Smooth muscle cell (in vitro differentiated cells): ENCODE data around the gene CFAP299. TPM values are rescaled to one million over a fixed set of nuclear protein-coding genes. Genes with fewer than 3 reads are reported as not detected.

ENCODE experiments used
- DNase-seq: peaks from one replicate; lab custom pipeline; 2025; ENCODE audit not compliant: unreplicated experiment; lab: John Stamatoyannopoulos, UW
- H2AFZ ChIP-seq: fragments of 200-600 bp; sonication (generic); 2 replicates; pipeline ENCODE4 v1.6.0; 2016; ENCODE audit warnings: antibody characterized with exemption, low read depth, mild to moderate bottlenecking
- H3F3A ChIP-seq: fragments of 200-600 bp; sonication (generic); 2 replicates; pipeline ENCODE4 v1.6.0; 2017; ENCODE audit warnings: antibody characterized with exemption, low read depth
- H3K27ac ChIP-seq: fragments of 200-600 bp; sonication (generic); 2 replicates; pipeline ENCODE4 v1.5.1; 2016; ENCODE audit warnings: low read depth, mild to moderate bottlenecking
- H3K27me3 ChIP-seq: fragments of 200-600 bp; sonication (generic); 2 replicates; pipeline ENCODE4 v1.6.1; 2016; ENCODE audit warnings: low read depth, mild to moderate bottlenecking
- H3K36me3 ChIP-seq: fragments of 200-600 bp; sonication (generic); 2 replicates; pipeline ENCODE4 v1.5.1; 2016; ENCODE audit warnings: low read depth
- H3K4me1 ChIP-seq: fragments of 200-600 bp; sonication (generic); 2 replicates; pipeline ENCODE4 v1.5.1; 2016; ENCODE audit warnings: low read depth
- H3K4me2 ChIP-seq: fragments of 200-600 bp; sonication (generic); 2 replicates; pipeline ENCODE4 v1.6.0; 2016; ENCODE audit warnings: mild to moderate bottlenecking
- H3K4me3 ChIP-seq: fragments of 200-600 bp; sonication (generic); 2 replicates; pipeline ENCODE4 v1.5.1; 2016; ENCODE audit warnings: mild to moderate bottlenecking
- H3K79me2 ChIP-seq: fragments of 200-600 bp; sonication (generic); 2 replicates; pipeline ENCODE4 v1.6.0; 2016; ENCODE audit warnings: low read depth, mild to moderate bottlenecking
- H3K9ac ChIP-seq: fragments of 200-600 bp; sonication (generic); 2 replicates; pipeline ENCODE4 v1.6.0; 2016; ENCODE audit warnings: low read depth
- H3K9me3 ChIP-seq: fragments of 200-600 bp; sonication (generic); replicated peaks from 2 replicates; pipeline ENCODE4 v1.5.1; 2016; ENCODE audit warnings: low read depth
- H4K20me1 ChIP-seq: fragments of 200-600 bp; sonication (generic); 2 replicates; pipeline ENCODE4 v1.6.0; 2016; ENCODE audit warnings: low read depth
- CTCF ChIP-seq: fragments of 200-600 bp; sonication (generic); IDR thresholded peaks from 2 replicates; pipeline ENCODE4 v1.5.1; 2017; ENCODE audit warnings: borderline replicate concordance, mild to moderate bottlenecking, antibody characterized with exemption; ENCODE audit not compliant: insufficient read depth, poor library complexity, severe bottlenecking
- WGBS: methylation state at CpG from one replicate; pipeline ENCODE4 v1.1.7; 2016; ENCODE audit warnings: low lambda C conversion rate; 5-methylcytosine and 5-hydroxymethylcytosine counted together
- polyA plus RNA-seq: library from polyadenylated mRNA; unstranded; fragments of >200 nt; fragmentation: Nextera tagmentation; extraction: Ambion mirVana; gene quantifications from 2 replicates; pipeline ENCODE4 v1.2.1, GENCODE V29; 2016
- total RNA-seq: library from RNA; depleted of rRNA; stranded (reverse); fragments of >200 nt; gene quantifications from 2 replicates; pipeline ENCODE4 v1.2.3, GENCODE V29; 2014

Gene CFAP299
- total and polyA plus RNA-seq, 2 experiments from 2014 or later, result not detected

- peak overlapping the region; percentile 76 for H3K27ac ChIP-seq
- H3K4me1 ChIP-seq, result peaks cover 13% of the 10 kb centered on the region
- DNase-seq, result no peak
- H3K36me3 ChIP-seq, result no peaks in the 10 kb centered on the region
- peak overlapping the region; percentile 2 for H3K9ac ChIP-seq
- peaks cover 6% of the 10 kb centered on the region for H3F3A ChIP-seq
- H3K27me3 ChIP-seq, result no peaks in the 10 kb centered on the region
- 35% methylated on average over 10 of the region's 10 CpGs for WGBS
- no peak overlapping the region for H2AFZ ChIP-seq
- H3K9me3 ChIP-seq, result no peaks in the 10 kb centered on the region
- no peaks in the 10 kb centered on the region for H3K79me2 ChIP-seq
- TF ChIP-seq CTCF, result no peak
- H3K4me3 ChIP-seq, result no peak overlapping the region
- no peaks in the 10 kb centered on the region for H4K20me1 ChIP-seq
- H3K4me2 ChIP-seq, result peak overlapping the region; percentile 60
Measured at GRCh38 chr4:80307774-80308465, 27.6 kb upstream of the CFAP299 start.

DNA sequence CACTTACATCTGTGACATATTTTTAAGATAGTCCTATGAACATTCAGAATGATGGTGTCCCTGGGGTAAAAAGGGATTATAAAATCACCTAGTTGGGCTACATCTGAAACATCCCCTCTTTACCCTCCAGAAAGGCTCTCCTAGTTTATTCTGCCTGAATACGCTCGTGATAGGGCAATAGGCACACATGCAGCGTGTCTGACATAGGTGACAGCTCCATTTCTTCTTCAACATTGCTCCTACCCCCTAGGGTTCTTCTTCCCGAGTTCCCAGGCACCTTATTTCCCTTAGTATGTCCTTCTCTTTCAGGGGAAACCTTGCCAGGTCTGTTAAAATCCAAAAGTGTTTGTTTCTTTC, 27.1 kb upstream of the CFAP299 start:
- Histone ChIP-seq H3F3A (peaks cover 6% of the 10 kb centered on the region), H3K4me3 (no peak overlapping the region), H3K9ac (no peak overlapping the region), H2AFZ (no peak overlapping the region), H3K27me3 (no peaks in the 10 kb centered on the region), H3K4me1 (peaks cover 13% of the 10 kb centered on the region), H4K20me1 (no peaks in the 10 kb centered on the region), H3K4me2 (peak overlapping the region; percentile 25), H3K36me3 (no peaks in the 10 kb centered on the region), H3K9me3 (no peaks in the 10 kb centered on the region), H3K79me2 (no peaks in the 10 kb centered on the region), H3K27ac (peak overlapping the region; percentile 76)
- WGBS, result 53% methylated on average over 4 of the region's 4 CpGs
- DNase-seq, result no peak
- TF ChIP-seq CTCF, result no peak

GRCh38 chr4:80309294-80310004, 26.1 kb upstream of the CFAP299 start:
- Histone ChIP-seq H3K4me3 (no peak overlapping the region), H3F3A (peaks cover 6% of the 10 kb centered on the region), H3K4me2 (peak overlapping the region; percentile 25), H3K27me3 (peaks cover 5% of the 10 kb centered on the region), H3K27ac (peak overlapping the region; percentile 76), H3K9ac (no peak overlapping the region), H4K20me1 (no peaks in the 10 kb centered on the region), H2AFZ (no peak overlapping the region), H3K79me2 (no peaks in the 10 kb centered on the region), H3K9me3 (no peaks in the 10 kb centered on the region), H3K36me3 (no peaks in the 10 kb centered on the region), H3K4me1 (peaks cover 13% of the 10 kb centered on the region)
- DNase-seq, result no peak
- 43% methylated on average over 5 of the region's 5 CpGs for WGBS
- no peak for TF ChIP-seq CTCF
